Body of pancreas (tissue), 4 donors: ENCODE data around the gene CAP1. TPM values are rescaled to one million over a fixed set of nuclear protein-coding genes. Genes with fewer than 3 reads are reported as not detected.

Experiments
- ATAC-seq: fragments of 150-250 bp; one replicate; pipeline ENCODE4 v1.9.1; 2016
- DNase-seq, 4 donors: peaks; one replicate each; pipeline ENCODE4 v3.0.0-alpha.2; 2019
- H3K27ac ChIP-seq, 4 donors: fragments of 200-600 bp; sonication (generic); 1 replicate in 3 of 4; 2 replicates in 1 of 4; pipeline versions ENCODE4 v1.5.1 to v1.6.1; 2016 to 2019; ENCODE audit warnings: mild to moderate bottlenecking in 1 of 4, mixed read lengths in 1 of 4, moderate library complexity in 1 of 4
- H3K27me3 ChIP-seq, 2 donors: fragments of 200-600 bp; sonication (generic); one replicate each; pipeline ENCODE4 v1.6.0; 2016; ENCODE audit warnings: mild to moderate bottlenecking in 1 of 2
- H3K36me3 ChIP-seq, 2 donors: fragments of 200-600 bp; sonication (generic); replicated peaks in 1 of 2; 2 replicates each; pipeline ENCODE4 v1.5.1; 2016; ENCODE audit warnings: low read depth in 2 of 2; ENCODE audit not compliant: insufficient read depth in 1 of 2
- H3K4me1 ChIP-seq: fragments of 200-600 bp; sonication (generic); one replicate; pipeline ENCODE4 v1.6.0; 2016
- H3K4me3 ChIP-seq, 2 donors: fragments of 200-600 bp; sonication (generic); 1 replicate in 1 of 2; 2 replicates in 1 of 2; pipeline ENCODE4 v1.5.1; 2016 to 2019
- H3K9me3 ChIP-seq, 3 donors: fragments of 200-600 bp; sonication (generic); 1 replicate in 2 of 3; 2 replicates in 1 of 3; pipeline ENCODE4 v1.5.1; 2016
- CTCF ChIP-seq, 7 experiments: fragments of 450-650 bp in 4 of 7; fragments of 200-600 bp in 3 of 7; sonication (generic) in 3 of 7; IDR thresholded peaks; one replicate each; pipeline ENCODE4 v1.5.1; 2016 to 2019; ENCODE audit warnings: antibody characterized with exemption in 7 of 7
- POLR2A ChIP-seq, 3 donors: fragments of 450-650 bp; IDR thresholded peaks; one replicate each; pipeline ENCODE4 v1.6.1; 2016; ENCODE audit warnings: antibody characterized with exemption in 3 of 3, mild to moderate bottlenecking in 2 of 3
- WGBS, 2 donors: methylation state at CpG; one replicate each; pipeline ENCODE4 v1.1.5; 2017; 5-methylcytosine and 5-hydroxymethylcytosine counted together
- intact Hi-C: fragments of 100-400 bp; cut with DNase I; formaldehyde crosslinking; loops from one replicate; pipeline ENCODE4 v1.15.1; 2023
- total RNA-seq, 2 donors: library from RNA; depleted of rRNA; stranded (reverse); fragments of >200 nt; gene quantifications; one replicate each; pipeline ENCODE4 v1.1.0, GENCODE V29; 2016

The CAP1 gene
- total RNA-seq, 2 donors from 2014 or later: 60.7 to 66.3 TPM

GRCh38 chr1:40120128-40120527 lies 79.6 kb downstream of the CAP1 start:
- DNase-seq (no peak), ATAC-seq (no peak)
- Histone ChIP-seq H3K27me3 (no peaks in the 10 kb centered on the region), H3K36me3 (no peaks in the 10 kb centered on the region), H3K4me3 (no peak overlapping the region), H3K27ac (no peak overlapping the region), H3K4me1 (peaks cover 5% of the 10 kb centered on the region), H3K9me3 (no peaks in the 10 kb centered on the region)
- TF ChIP-seq CTCF (IDR thresholded peaks at IDR 0.05) (no peak), POLR2A (IDR thresholded peaks at IDR 0.05) (no peak)
- WGBS, 2 donors: 75 to 82% methylated on average over 7 of the region's 7 CpGs
- intact Hi-C loops: no loop called here

Other genes with a start within 250 kb of the CAP1 start
- gene TRIT1, start 157.2 kb upstream of the CAP1 start, total RNA-seq: 10 to 100 TPM; 15.8 to 30.7 TPM
- gene MYCL, start 138.8 kb upstream of the CAP1 start, total RNA-seq: 10 to 100 TPM; 28.3 to 33.0 TPM
- gene MFSD2A, start 85.6 kb upstream of the CAP1 start, total RNA-seq: under 1 TPM; 0.33 to 0.52 TPM
- 10 to 100 TPM; 26.4 to 28.5 TPM for gene PPT1, start 56.5 kb downstream of the CAP1 start, total RNA-seq
- gene RLF, start 120.7 kb downstream of the CAP1 start, total RNA-seq: 1 to 10 TPM; 7.5 to 9.2 TPM
- not detected for gene TMCO2, start 207.2 kb downstream of the CAP1 start, total RNA-seq
- 10 to 100 TPM; 20.8 to 25.7 TPM for gene ZMPSTE24, start 217.5 kb downstream of the CAP1 start, total RNA-seq